GM18505 (cell line): Measurements from ENCODE around the gene ALDOC.

Experiments used
- ATAC-seq: cut with Tn5 transposase; IDR thresholded peaks from one replicate; pipeline ENCODE4 v1.9.1; 2021; ENCODE audit not compliant: unreplicated experiment
- POLR2A ChIP-seq: IDR thresholded peaks from 4 replicates; pipeline ENCODE4 v1.6.1; 2011; ENCODE audit warnings: borderline replicate concordance; ENCODE audit not compliant: insufficient read depth, insufficient read length; ENCODE audit errors: extremely low read depth

ALDOC gene

GRCh38 chr17:28527181-28527681, 49.5 kb downstream of the ALDOC start:
- no peak for ATAC-seq
- no peak for TF ChIP-seq POLR2A

GRCh38 chr17:28526381-28526780, 50.3 kb downstream of the ALDOC start:
- ATAC-seq: no peak
- no peak for TF ChIP-seq POLR2A

- no peak for ATAC-seq
- TF ChIP-seq POLR2A: no peak
Observed at GRCh38 chr17:28524476-28525424, 51.9 kb downstream of the ALDOC start.

GRCh38 chr17:28523876-28524275, 52.8 kb downstream of the ALDOC start:
- ATAC-seq: no peak
- TF ChIP-seq POLR2A: no peak

DNA sequence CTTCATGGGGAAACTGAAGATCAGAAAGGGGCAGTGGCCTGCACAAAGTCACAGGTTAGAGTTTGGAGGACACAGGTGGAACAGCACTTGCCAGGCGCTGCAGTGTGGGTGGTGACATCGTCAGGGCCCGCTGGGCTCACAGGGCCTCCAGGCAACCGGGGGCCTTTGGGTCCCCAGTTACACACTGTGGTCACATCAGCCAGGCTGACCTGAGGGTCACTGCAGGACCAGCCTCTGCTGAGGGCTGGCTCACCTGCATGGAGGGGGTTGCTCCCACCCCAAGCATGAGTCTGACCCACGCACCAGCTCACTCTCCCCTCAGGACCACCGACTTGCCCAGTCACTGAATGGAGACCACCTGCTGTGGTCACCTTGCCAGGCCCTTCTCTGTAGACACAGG, 53.5 kb downstream of the ALDOC start:
- no peak for TF ChIP-seq POLR2A
- no peak for ATAC-seq
